Glutamatergic neuron (in vitro differentiated cells): ENCODE measurements around the gene EIF4G3. TPM values are rescaled to one million over a fixed set of nuclear protein-coding genes. Genes with fewer than 3 reads are reported as not detected.
A peak's percentile ranks its signal among the peaks of the same experiment; 100 is the strongest.

Source experiments
- DNase-seq: peaks from one replicate; pipeline ENCODE4 v3.0.0; 2022
- H3K27ac Mint-ChIP-seq: one replicate; pipeline ENCODE4 v1.8.0; 2020; ENCODE audit warnings: mild to moderate bottlenecking, mixed read lengths, inconsistent platforms; ENCODE audit not compliant: unreplicated experiment
- H3K27me3 Mint-ChIP-seq: one replicate; pipeline ENCODE4 v1.8.0; 2020; ENCODE audit warnings: mild to moderate bottlenecking, moderate library complexity, mixed read lengths, inconsistent platforms; ENCODE audit not compliant: unreplicated experiment
- H3K36me3 Mint-ChIP-seq: one replicate; pipeline ENCODE4 v1.8.0; 2020; ENCODE audit warnings: mild to moderate bottlenecking, mixed read lengths, inconsistent platforms; ENCODE audit not compliant: unreplicated experiment
- H3K4me1 Mint-ChIP-seq: one replicate; pipeline ENCODE4 v1.8.0; 2020; ENCODE audit warnings: mild to moderate bottlenecking, low read depth, mixed read lengths, inconsistent platforms; ENCODE audit not compliant: unreplicated experiment
- H3K4me3 Mint-ChIP-seq: one replicate; pipeline ENCODE4 v1.8.0; 2020; ENCODE audit warnings: mild to moderate bottlenecking, mixed read lengths, inconsistent platforms; ENCODE audit not compliant: unreplicated experiment
- H3K9me3 Mint-ChIP-seq: one replicate; pipeline ENCODE4 v1.8.0; 2020; ENCODE audit warnings: mild to moderate bottlenecking, moderate library complexity, mixed read lengths, inconsistent platforms; ENCODE audit not compliant: unreplicated experiment
- total RNA-seq: library from RNA; stranded (reverse); fragmentation: NEBNext Ultra II Directional; extraction: Animal tissue kit (Norgen Biotek cat#: 25700); gene quantifications from one replicate; pipeline ENCODE4 v1.2.1, GENCODE V29; 2021; ENCODE audit not compliant: unreplicated experiment
- TF ChIP-seq, protein P1 (sequence below): fragments of 200-600 bp; sonication (generic); IDR thresholded peaks from one replicate; pipeline ENCODE4 v1.5.0; 2021; ENCODE audit not compliant: partially characterized antibody, unreplicated experiment

EIF4G3 gene
- total RNA-seq, 1 donor from 2014 or later, result 100 TPM

DNA sequence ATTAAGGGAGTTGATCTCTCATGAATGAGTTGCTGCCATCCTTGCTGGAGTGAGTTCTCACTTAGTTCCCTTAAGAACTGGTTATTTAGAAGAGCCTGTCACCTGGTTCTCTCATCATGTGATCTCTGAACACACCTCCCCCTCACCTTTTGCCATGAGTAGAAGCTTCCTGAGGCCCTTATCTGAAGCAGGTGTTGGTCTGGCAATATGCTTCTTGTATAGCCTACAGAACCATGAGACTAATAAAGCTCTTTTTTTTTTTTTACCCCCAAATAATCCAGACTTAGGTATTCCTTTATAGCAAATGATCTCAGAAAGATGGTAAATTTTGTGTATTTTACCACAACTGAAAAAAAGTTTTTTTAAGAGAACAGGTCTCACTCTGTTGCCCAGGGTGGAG is 158.0 kb downstream of the EIF4G3 start:
- no peak for DNase-seq
- Mint-ChIP-seq H3K9me3 (peaks cover 1% of the 10 kb centered on the region), H3K27me3 (no peaks in the 10 kb centered on the region), H3K4me3 (no peak overlapping the region), H3K36me3 (peaks cover 5% of the 10 kb centered on the region), H3K27ac (no peak overlapping the region), H3K4me1 (peaks cover 3% of the 10 kb centered on the region)
- TF ChIP-seq, protein P1, sequence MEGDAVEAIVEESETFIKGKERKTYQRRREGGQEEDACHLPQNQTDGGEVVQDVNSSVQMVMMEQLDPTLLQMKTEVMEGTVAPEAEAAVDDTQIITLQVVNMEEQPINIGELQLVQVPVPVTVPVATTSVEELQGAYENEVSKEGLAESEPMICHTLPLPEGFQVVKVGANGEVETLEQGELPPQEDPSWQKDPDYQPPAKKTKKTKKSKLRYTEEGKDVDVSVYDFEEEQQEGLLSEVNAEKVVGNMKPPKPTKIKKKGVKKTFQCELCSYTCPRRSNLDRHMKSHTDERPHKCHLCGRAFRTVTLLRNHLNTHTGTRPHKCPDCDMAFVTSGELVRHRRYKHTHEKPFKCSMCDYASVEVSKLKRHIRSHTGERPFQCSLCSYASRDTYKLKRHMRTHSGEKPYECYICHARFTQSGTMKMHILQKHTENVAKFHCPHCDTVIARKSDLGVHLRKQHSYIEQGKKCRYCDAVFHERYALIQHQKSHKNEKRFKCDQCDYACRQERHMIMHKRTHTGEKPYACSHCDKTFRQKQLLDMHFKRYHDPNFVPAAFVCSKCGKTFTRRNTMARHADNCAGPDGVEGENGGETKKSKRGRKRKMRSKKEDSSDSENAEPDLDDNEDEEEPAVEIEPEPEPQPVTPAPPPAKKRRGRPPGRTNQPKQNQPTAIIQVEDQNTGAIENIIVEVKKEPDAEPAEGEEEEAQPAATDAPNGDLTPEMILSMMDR, result no peak

DNA sequence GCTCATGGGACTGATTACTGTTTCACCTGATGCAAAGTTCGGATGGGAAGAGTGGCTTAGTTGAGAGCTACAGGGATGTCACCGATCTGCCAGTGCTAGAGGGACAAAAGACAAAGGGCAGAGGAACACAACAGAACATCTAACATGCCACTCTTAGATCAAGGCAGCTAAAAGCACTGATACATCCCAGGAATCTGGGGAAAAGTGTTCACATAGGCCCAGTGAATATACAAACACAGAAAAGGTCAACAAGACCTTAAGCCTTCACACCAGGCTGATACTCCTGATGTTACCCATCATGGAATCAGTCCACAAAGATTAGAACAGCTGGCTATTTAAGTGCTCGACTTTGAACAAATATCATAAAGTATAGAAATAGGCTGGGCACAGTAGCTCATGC is 163.2 kb downstream of the EIF4G3 start:
- peaks cover 6% of the 10 kb centered on the region for H3K4me1 Mint-ChIP-seq
- peaks cover 2% of the 10 kb centered on the region for H3K27me3 Mint-ChIP-seq
- H3K36me3 Mint-ChIP-seq, result no peaks in the 10 kb centered on the region
- DNase-seq, result no peak
- H3K4me3 Mint-ChIP-seq, result no peak overlapping the region
- peaks cover 2% of the 10 kb centered on the region for H3K9me3 Mint-ChIP-seq
- TF ChIP-seq, protein P1, result no peak
- peak overlapping the region; percentile 5 for H3K27ac Mint-ChIP-seq

DNA sequence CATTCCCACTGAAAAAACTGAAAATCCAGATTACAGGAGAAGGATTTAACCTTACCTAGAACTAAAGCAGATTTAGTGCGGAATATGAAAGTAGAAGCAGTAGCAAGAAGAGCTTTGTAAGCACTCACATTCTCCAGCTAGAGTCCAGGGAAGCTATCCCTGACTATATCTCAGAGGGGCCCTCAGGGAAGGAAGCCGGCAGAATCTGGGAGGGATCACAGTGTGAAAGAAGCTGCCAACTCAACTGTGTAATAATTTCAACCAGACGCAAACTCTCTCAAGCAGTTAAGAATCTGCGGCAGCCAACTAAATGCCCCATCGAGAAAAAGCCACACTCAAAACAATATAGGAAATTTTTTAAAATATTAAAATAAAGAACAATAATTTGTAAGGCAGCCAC is 163.8 kb downstream of the EIF4G3 start:
- Mint-ChIP-seq H3K27ac (no peak overlapping the region), H3K4me1 (peaks cover 6% of the 10 kb centered on the region), H3K36me3 (no peaks in the 10 kb centered on the region), H3K27me3 (peaks cover 2% of the 10 kb centered on the region), H3K9me3 (peaks cover 2% of the 10 kb centered on the region), H3K4me3 (no peak overlapping the region)
- DNase-seq, result no peak
- TF ChIP-seq, protein P1, result no peak

DNA sequence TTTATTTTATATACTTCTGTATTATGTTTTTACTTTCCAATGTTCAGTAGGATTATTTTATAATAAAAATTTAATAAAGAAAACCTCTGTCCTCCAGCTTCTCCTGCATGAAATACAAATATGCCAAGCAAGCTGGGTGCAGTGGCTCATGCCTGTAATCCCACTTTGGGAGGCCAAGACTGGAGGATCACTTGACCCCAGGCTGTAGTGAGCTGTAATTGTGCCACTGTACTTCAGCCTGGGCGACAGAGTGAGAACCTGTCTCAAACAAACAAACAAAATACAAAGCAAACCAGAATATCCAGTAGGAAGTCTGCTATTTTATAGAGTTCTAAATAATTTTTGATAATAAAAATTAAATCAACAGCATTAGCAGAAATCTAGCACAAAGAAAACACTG is 168.8 kb downstream of the EIF4G3 start:
- Mint-ChIP-seq H3K4me3 (no peak overlapping the region), H3K4me1 (peaks cover 6% of the 10 kb centered on the region), H3K27ac (no peak overlapping the region), H3K27me3 (peaks cover 2% of the 10 kb centered on the region), H3K36me3 (no peaks in the 10 kb centered on the region), H3K9me3 (no peaks in the 10 kb centered on the region)
- no peak for DNase-seq
- TF ChIP-seq, protein P1, result no peak

DNA sequence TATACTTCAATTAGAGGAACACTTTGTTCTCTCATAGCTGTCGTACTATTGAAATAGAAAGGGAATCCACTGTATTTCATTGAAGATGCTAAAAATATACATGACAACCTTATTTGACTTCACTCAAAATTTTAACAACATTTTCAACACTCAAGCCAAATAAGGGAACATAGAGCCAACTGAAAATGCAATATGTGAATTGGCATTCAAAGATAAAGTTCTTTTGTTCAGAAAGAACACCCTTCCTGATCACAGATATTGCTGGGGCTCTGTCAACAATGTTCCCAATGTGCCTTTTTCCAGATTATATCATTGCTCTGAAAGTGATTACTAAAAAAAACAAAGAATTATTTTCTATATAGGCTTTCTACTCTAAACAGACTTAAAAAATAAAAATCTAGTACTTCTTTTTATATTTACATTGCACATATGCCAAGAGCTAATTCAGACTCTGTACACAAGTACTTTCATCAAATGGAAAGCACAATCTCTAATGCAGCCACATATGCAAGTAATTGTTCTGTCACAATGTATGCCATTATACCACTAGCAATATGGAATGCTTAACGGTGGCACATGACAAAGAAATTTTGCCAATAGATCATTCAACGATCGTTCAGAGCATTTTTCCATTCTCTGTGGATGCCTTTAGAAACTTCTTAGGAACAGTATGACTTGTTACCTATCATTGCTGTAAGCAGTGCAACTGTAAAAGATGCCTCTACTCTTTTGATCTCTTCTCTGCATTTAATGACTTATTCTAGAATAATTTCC is 171.0 kb downstream of the EIF4G3 start:
- no peaks in the 10 kb centered on the region for H3K36me3 Mint-ChIP-seq
- H3K4me1 Mint-ChIP-seq, result peaks cover 3% of the 10 kb centered on the region
- no peak for DNase-seq
- H3K27me3 Mint-ChIP-seq, result no peaks in the 10 kb centered on the region
- no peak overlapping the region for H3K4me3 Mint-ChIP-seq
- TF ChIP-seq, protein P1, result no peak
- H3K27ac Mint-ChIP-seq, result no peak overlapping the region
- H3K9me3 Mint-ChIP-seq, result peaks cover 2% of the 10 kb centered on the region
